GM21723 (cell line): ENCODE results near the gene ZNF497.
"Not testable (repeated sequence)": the region's sequence is repeated elsewhere in the genome, so short reads cannot be mapped to it uniquely, and the experiment has no call there.

Experiments
- ATAC-seq: cut with Tn5 transposase; IDR thresholded peaks from one replicate; pipeline ENCODE4 v1.9.1; 2021; ENCODE audit warnings: mild to moderate bottlenecking, moderate library complexity; ENCODE audit not compliant: unreplicated experiment

Gene ZNF497

DNA sequence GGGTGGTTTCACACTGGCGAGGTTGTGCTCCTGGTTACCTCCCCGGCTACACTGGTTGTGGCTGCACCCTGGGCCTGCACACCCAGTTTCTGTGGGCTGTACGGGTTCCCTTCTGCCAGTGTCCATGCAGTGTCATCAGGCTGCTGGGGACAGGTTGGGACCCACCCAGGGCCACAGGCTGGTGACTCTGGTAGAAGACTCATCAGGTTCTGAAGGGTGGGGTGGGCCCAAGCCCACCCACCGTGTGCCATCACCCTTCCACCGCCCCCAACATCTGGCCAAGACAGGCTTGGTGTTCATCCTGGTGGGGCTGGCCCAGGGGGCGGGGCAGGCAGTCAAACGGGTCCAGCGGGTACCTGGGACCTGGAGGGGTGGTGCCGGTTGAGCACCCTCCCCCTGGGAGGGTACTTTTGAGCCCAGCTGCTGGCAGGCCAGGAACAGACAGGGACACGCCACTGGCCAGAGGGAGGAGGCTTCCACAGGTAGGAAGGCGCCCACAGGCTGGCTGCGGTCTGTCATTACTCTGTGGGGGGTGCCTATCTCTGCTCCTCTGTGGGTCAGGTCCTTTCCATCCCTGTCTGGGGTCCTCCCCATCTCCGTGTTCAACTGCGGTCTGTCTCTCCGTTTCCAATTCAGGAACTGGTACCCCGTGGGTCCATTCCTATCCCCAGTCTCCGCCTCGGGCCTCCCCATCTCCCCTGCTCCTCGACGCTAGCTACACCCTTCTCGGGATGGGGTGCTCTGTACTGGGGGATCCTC is 32.8 kb upstream of the ZNF497 start, which contains the start of gene RNF225:
Gene RNF225 (plus strand): TSS at position 437 of the 759 bp plus-strand sequence. CDS start 434 bp downstream, outside the sequence.
- no peak for ATAC-seq

DNA sequence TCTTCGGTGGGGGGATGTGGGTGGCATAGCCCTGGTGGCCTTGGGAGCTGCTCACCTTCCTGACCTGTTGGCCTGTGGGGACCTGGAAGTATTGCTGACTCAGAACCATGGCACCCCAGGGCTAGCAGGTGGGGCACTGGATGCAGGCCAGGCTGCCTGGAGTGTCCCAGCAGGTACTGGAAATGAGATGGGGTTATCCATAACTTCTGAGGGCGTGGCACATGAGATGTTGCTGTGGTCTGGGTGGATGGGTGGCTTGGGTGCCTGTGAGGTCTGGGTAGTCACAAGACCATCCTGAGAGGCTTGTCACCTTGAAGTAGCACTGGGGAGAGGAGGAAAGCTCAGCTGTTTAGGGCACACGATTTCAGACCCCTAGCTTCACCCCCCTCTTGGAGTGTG is 32.3 kb upstream of the ZNF497 start:
- no peak for ATAC-seq

DNA sequence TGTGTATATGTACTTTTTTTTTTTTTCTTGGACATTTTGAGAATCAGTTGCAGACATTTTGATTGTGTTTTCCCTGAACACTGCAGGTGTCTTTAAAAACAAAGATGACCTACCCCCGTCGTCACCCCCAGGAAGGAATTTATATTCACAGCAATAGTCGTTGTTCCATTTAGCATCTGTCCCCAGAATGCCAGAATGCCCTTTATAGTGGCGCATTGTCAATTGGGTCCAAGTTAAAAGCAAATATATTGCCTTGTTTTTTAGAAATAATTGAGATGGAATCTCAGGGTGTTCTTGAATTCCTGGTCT is 31.1 kb upstream of the ZNF497 start:
- ATAC-seq: no peak

DNA sequence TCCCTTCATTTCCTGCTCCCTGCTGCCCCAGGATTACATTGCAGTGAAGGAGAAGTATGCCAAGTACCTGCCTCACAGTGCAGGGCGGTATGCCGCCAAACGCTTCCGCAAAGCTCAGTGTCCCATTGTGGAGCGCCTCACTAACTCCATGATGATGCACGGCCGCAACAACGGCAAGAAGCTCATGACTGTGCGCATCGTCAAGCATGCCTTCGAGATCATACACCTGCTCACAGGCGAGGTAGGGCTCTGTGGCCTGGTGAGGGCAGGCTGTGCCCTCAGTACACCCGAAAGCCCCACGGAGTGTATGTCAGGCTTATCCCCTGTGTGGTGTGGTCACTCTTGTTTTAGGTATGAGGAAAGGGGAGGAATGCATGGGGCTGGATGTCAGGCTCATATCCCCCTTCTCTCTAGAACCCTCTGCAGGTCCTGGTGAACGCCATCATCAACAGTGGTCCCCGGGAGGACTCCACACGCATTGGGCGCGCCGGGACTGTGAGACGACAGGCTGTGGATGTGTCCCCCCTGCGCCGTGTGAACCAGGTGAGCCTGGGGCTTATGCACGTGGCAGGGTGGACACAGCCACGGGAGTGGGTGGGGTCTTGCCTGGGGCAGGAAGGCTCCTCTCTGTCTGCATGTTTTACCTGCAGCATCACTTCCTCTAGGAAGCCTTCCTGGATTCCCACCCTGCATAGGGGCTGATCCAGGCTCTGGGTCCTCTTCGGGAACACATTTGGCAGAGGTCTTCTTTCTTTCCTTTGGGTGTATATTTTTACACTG is 30.6 kb upstream of the ZNF497 start:
- no peak for ATAC-seq

DNA sequence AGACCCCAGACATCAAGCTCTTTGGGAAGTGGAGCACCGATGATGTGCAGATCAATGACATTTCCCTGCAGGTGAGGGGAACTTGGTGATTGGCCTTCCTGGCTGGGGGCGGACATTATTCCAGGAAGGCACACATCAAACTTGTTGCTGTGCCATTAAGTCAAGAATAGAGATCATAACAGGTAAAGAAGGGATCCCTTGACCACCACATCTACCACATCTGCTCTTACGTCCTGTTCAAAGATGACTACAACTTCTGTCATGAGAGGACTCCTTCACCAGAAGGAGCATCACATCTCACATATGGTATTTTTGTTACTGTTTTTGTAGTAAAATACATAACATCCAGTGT is 25.6 kb upstream of the ZNF497 start:
- no peak for ATAC-seq

- ATAC-seq: no peak
Measured at GRCh38 chr19:58387338-58388174, 25.0 kb upstream of the ZNF497 start.

DNA sequence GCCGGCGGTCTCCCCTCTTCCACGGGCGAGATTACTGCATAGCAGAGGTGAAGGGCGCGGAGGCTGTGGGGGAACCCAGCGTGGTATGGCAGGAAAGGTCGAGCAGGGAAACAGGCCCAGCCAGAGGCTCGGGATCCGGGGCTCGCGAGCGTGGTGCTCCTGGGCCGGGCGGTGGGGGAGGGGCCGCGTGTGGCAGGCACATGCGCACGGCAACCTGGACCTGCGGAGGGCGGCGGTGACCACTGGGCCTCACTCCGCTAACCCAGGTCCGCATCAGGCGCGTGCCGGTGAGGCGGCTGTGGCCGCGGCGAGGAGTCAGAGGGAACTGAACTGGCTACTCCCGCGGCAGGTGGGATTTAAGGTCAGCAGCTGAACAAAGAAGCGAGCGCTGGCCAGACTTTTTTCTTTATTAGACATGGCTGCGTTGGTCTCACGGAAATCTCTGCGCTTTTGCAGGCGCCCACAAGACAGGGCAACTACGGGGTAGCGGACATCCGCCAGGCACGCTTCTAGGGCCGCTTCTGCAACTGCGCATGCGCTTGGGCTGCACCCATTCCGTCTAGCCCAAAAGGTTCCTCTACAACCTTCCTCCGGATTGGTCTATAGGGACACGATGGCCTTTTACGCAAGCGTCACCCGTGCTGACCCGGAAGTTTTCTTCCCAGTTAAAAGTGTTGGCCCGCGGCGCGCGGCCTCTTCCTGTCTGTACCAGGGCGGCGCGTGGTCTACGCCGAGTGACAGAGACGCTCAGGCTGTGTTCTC is 24.2 kb upstream of the ZNF497 start, which contains the start of gene RPS5:
Gene RPS5 (plus strand): TSS at position 694 of the 762 bp plus-strand sequence. CDS start 869 bp downstream, outside the sequence.
- ATAC-seq: peak; percentile 75

GRCh38 chr19:58385891-58386575 is 23.5 kb upstream of the ZNF497 start:
- peak; percentile 11 for ATAC-seq

DNA sequence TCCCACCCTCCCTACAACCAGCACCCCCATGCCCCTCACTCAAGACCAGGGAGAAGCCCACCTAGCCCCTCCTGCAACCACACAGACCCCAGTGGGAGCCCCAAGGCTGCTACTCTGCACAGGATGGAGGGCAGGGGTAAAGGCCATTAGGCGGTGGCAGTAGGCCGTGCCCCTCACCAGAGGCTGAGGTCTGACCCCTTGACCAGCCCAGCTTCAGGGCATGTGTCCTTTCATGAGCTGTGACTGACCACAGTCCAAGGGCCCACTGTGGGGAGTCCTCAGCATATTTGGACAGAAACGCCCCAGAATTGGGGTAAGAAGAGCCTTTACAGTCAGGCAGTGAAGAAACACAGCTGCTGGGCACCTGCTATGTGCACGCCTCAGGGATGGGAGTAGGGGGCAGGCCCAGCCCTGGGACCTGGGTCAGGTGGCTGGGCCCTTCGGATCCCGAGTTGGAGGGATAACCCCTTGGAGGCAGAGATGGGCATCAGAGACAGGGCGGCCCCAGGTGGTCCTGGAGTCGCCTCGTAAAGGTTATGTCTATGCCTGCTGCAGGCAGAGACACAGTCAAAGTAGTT is 22.9 kb upstream of the ZNF497 start:
- ATAC-seq: no peak

- no peak for ATAC-seq
Measured at GRCh38 chr19:58382997-58383603, 20.5 kb upstream of the ZNF497 start.

GRCh38 chr19:58381460-58382212 is 19.1 kb upstream of the ZNF497 start:
- no peak for ATAC-seq

GRCh38 chr19:58380662-58381459 is 18.3 kb upstream of the ZNF497 start, which contains the start of gene ZNF837:
ZNF837 (minus strand) TSS chr19:58381030; CDS start chr19:58369332, 11,698 bp downstream.
- peak; percentile 75 for ATAC-seq

DNA sequence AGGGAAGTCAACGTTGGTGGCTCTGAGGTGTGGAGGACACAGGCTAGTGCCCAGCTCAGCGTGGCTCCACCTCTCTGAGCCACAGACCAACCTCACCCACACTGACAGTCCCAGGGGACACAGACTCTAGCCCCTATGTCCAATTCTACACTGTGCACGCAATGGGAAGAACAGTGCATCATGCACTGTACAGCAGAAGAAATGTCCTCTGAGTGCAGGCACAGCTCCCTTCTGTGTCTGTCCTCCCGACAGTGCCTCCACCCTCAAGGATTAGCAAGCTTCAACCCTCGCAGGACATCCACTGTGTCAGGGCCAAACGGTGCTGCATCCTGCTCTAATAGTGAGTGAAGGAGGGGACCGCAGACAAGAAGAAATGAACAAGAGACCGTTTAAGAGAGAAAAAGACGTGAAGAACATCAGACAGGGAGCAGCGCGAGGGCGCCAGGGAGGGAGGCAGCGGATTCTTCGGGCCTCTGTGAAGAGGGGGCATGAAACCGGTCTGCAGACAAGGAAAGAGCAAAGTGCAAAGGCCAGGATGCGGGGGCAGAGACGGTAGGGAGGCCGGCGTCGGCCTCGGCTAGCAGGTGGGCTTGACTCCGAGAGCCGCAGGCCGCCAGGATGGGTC is 17.6 kb upstream of the ZNF497 start:
- peak; percentile 2 for ATAC-seq

DNA sequence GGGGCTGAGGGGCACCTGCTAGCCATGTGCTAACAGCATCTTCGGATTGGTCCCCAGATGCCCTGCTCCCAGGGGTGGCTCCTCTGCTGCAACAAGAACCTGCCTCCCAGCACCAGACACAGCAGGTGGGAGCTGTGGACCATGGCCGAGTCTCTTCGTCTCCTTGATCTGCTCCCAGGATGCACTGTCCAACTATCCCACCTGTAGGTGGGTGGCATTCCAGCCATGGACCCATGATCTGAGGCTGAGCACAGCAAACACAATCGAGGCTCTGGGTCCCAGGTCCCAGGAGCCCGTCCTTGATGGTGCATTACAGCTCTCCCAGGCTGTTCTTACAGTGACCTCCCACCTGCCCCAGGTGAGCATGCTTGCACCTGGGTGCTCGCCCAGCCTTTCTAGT is 16.7 kb upstream of the ZNF497 start:
- ATAC-seq: no peak

GRCh38 chr19:58376724-58377123 is 14.2 kb upstream of the ZNF497 start:
- not testable (repeated sequence) for ATAC-seq

DNA sequence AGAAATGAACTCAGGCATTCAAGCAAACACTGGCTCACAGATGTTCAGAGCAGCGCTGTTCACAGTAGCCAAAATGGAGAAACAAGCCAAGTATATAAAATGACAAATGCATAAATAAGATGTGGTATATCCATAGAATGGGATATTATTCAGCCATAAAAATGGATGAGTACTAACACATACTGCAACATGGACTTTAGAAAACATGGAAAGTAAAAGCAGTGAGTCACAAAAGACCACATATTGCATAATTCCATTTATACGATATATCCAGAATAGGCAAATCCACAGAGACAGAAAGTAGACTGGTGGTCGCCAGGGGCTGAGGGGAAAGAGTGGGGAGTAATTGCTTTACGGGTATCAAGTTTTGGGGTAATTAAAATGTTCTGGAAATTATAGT is 11.6 kb upstream of the ZNF497 start:
- ATAC-seq: no peak
